Kidney tubule cell (primary cell): ENCODE results near the gene ARPC4.
A peak's percentile ranks its signal among the peaks of the same experiment; 100 is the strongest.
"Not testable (repeated sequence)": the region's sequence is repeated elsewhere in the genome, so short reads cannot be mapped to it uniquely, and the experiment has no call there.

Experiments
- DNase-seq: peaks from one replicate; pipeline ENCODE4 v3.0.0-alpha.2; 2018; ENCODE audit warnings: low spot score

The ARPC4 gene

GRCh38 chr3:9770276-9770812, 22.5 kb upstream of the ARPC4 start:
- no peak for DNase-seq

GRCh38 chr3:9771007-9771406, 21.9 kb upstream of the ARPC4 start:
- DNase-seq: not testable (repeated sequence)

- DNase-seq: no peak
These were observed 15.8 kb upstream of the ARPC4 start for GRCh38 chr3:9776896-9777693.

- DNase-seq: no peak
These were observed 15.2 kb upstream of the ARPC4 start for GRCh38 chr3:9777694-9778021.

- DNase-seq: peak; percentile 61
These were observed 14.5 kb upstream of the ARPC4 start for GRCh38 chr3:9778143-9779074.

- no peak for DNase-seq
These were observed 13.7 kb upstream of the ARPC4 start for GRCh38 chr3:9779075-9779593.

GRCh38 chr3:9779721-9780457, 13.0 kb upstream of the ARPC4 start:
- no peak for DNase-seq

- DNase-seq: peak; percentile 77
These were observed 12.4 kb upstream of the ARPC4 start for GRCh38 chr3:9780458-9780812.

- DNase-seq: peak; percentile 23
These were observed 12.0 kb upstream of the ARPC4 start for GRCh38 chr3:9780910-9781309.

GRCh38 chr3:9781551-9781950, 11.3 kb upstream of the ARPC4 start:
- no peak for DNase-seq

- no peak for DNase-seq
These were observed 10.8 kb upstream of the ARPC4 start for GRCh38 chr3:9781978-9782603.

GRCh38 chr3:9782770-9783169, 10.1 kb upstream of the ARPC4 start:
- DNase-seq: no peak

- no peak for DNase-seq
These were observed 8.9 kb upstream of the ARPC4 start for GRCh38 chr3:9783954-9784353.

GRCh38 chr3:9784965-9785364, 7.9 kb upstream of the ARPC4 start:
- no peak for DNase-seq

- no peak for DNase-seq
These were observed 7.3 kb upstream of the ARPC4 start for GRCh38 chr3:9785602-9786001.

- DNase-seq: no peak
These were observed 6.6 kb upstream of the ARPC4 start for GRCh38 chr3:9786209-9786739.

- no peak for DNase-seq
These were observed 5.8 kb upstream of the ARPC4 start for GRCh38 chr3:9786825-9787669.

GRCh38 chr3:9787714-9788113, 5.2 kb upstream of the ARPC4 start:
- no peak for DNase-seq

GRCh38 chr3:9791127-9791526, 1.8 kb upstream of the ARPC4 start:
- DNase-seq: no peak

- no peak for DNase-seq
These were observed 985 bp upstream of the ARPC4 start for GRCh38 chr3:9791790-9792404.
